Measurements from ENCODE around the gene LURAP1L.

- TF ChIP-seq POLR2AphosphoS5 (IDR thresholded peaks at IDR 0.05): no peak
- TF ChIP-seq CTCF (IDR thresholded peaks at IDR 0.05 in 8 of 11, conservative IDR thresholded peaks at IDR 0.05 in 3 of 11): no peak
Measured at GRCh38 chr9:12855066-12855465, 80.2 kb downstream of the LURAP1L start.
